IMR-90 (cell line): ENCODE measurements around the gene PPARG. TPM values are rescaled to one million over a fixed set of nuclear protein-coding genes. Genes with fewer than 3 reads are reported as not detected.

ENCODE experiments used
- ATAC-seq: fragments of 200-7000 bp; cut with Tn5 transposase; 2 replicates; pipeline ENCODE4 v1.9.1; 2020; ENCODE audit warnings: low read depth, mild to moderate bottlenecking, moderate library complexity
- BruUV-seq: library from RNA; stranded (reverse); fragments of 400-500 nt; replicated peaks from 2 replicates; lab custom pipeline; 2021; lab: Mats Ljungman, UMichigan
- CTCF ChIA-PET: fragments of 300-600 bp; formaldehyde crosslinking; extraction: SDS; loops from one replicate; lab custom pipeline; 2021; ENCODE audit warnings: antibody characterized with exemption; lab: Yijun Ruan, JAX
- POLR2A ChIA-PET: fragments of 300-600 bp; sonication (Branson Sonifier 250); formaldehyde crosslinking; loops from one replicate; lab custom pipeline; 2022; ENCODE audit warnings: antibody characterized with exemption; ENCODE audit not compliant: unreplicated experiment; lab: Charles Lee
- DNase-seq: peaks from one replicate; pipeline ENCODE4 v3.0.0; 2013
- H2AFZ ChIP-seq: replicated peaks from 2 replicates; pipeline ENCODE3; 2013; ENCODE audit warnings: low read length, mild to moderate bottlenecking; ENCODE audit not compliant: poor library complexity
- H2AK5ac ChIP-seq: 2 replicates; pipeline ENCODE4 v1.6.1; 2013; ENCODE audit warnings: low read depth, low read length, inconsistent platforms
- H2AK9ac ChIP-seq: replicated peaks from 2 replicates; pipeline ENCODE3; 2013; ENCODE audit warnings: mild to moderate bottlenecking, low read depth, low read length, moderate library complexity; ENCODE audit not compliant: poor library complexity
- H2BK120ac ChIP-seq: 2 replicates; pipeline ENCODE4 v1.6.1; 2013; ENCODE audit warnings: low read depth, low read length, inconsistent platforms
- H2BK15ac ChIP-seq: 3 replicates; pipeline ENCODE4 v1.6.1; 2013; ENCODE audit warnings: low read depth, low read length, inconsistent platforms
- H2BK20ac ChIP-seq: 2 replicates; pipeline ENCODE4 v1.6.1; 2013; ENCODE audit warnings: low read depth, mild to moderate bottlenecking, inconsistent platforms, low read length, moderate library complexity
- H2BK5ac ChIP-seq: 2 replicates; pipeline ENCODE4 v1.6.1; 2013; ENCODE audit warnings: mild to moderate bottlenecking, low read depth, low read length, inconsistent platforms; ENCODE audit not compliant: poor library complexity, severe bottlenecking
- H3K14ac ChIP-seq: replicated peaks from 2 replicates; pipeline ENCODE4 v1.6.1; 2013; ENCODE audit warnings: low read depth, low read length, inconsistent platforms
- H3K18ac ChIP-seq: 2 replicates; pipeline ENCODE4 v1.6.1; 2013; ENCODE audit warnings: low read depth, low read length, control low read depth
- H3K23ac ChIP-seq: 2 replicates; pipeline ENCODE4 v1.6.1; 2013; ENCODE audit warnings: low read depth, low read length, inconsistent platforms
- H3K27ac ChIP-seq: 2 replicates; pipeline ENCODE4 v1.5.1; 2013; ENCODE audit warnings: mild to moderate bottlenecking, control low read depth, low read length; ENCODE audit not compliant: insufficient read depth
- H3K27me3 ChIP-seq: 2 replicates; pipeline ENCODE4 v1.6.1; 2013; ENCODE audit warnings: low read length; ENCODE audit not compliant: control insufficient read depth, insufficient read depth
- H3K36me3 ChIP-seq: 2 replicates; pipeline ENCODE4 v1.6.1; 2013; ENCODE audit warnings: low read length, mixed read lengths; ENCODE audit not compliant: control insufficient read depth, insufficient read depth
- H3K4ac ChIP-seq: 2 replicates; pipeline ENCODE4 v1.6.1; 2013; ENCODE audit warnings: low read depth, low read length, inconsistent platforms
- H3K4me1 ChIP-seq: 2 replicates; pipeline ENCODE4 v1.6.1; 2013; ENCODE audit warnings: low read length, mixed read lengths; ENCODE audit not compliant: control insufficient read depth, insufficient read depth
- H3K4me2 ChIP-seq: 2 replicates; pipeline ENCODE4 v1.6.1; 2013; ENCODE audit warnings: low read depth, mild to moderate bottlenecking, control low read depth, low read length, moderate library complexity
- H3K4me3 ChIP-seq: 2 replicates; pipeline ENCODE4 v1.5.1; 2013; ENCODE audit warnings: low read depth, mild to moderate bottlenecking, control low read depth, low read length, moderate library complexity; ENCODE audit not compliant: insufficient read depth
- H3K56ac ChIP-seq: 2 replicates; pipeline ENCODE4 v1.6.1; 2013; ENCODE audit warnings: low read length, inconsistent platforms; ENCODE audit not compliant: insufficient read depth; ENCODE audit errors: extremely low read depth
- H3K79me1 ChIP-seq, 2 experiments: 2 replicates each; pipeline ENCODE4 v1.6.1; 2013; ENCODE audit warnings: low read length in 2 of 2, inconsistent platforms in 1 of 2, low read depth in 1 of 2
- H3K9ac ChIP-seq: 2 replicates; pipeline ENCODE4 v1.6.1; 2013; ENCODE audit warnings: low read depth, low read length, control low read depth
- H3K9me1 ChIP-seq: 2 replicates; pipeline ENCODE4 v1.6.1; 2013; ENCODE audit warnings: low read length, inconsistent platforms; ENCODE audit not compliant: insufficient read depth
- H3K9me3 ChIP-seq: 2 replicates; pipeline ENCODE4 v1.6.1; 2013; ENCODE audit warnings: low read length; ENCODE audit not compliant: control insufficient read depth, insufficient read depth
- H4K20me1 ChIP-seq: 2 replicates; pipeline ENCODE4 v1.6.1; 2013; ENCODE audit warnings: low read length, inconsistent platforms; ENCODE audit not compliant: insufficient read depth
- H4K5ac ChIP-seq: 2 replicates; pipeline ENCODE4 v1.6.1; 2013; ENCODE audit warnings: mild to moderate bottlenecking, low read depth, low read length, control low read depth
- H4K8ac ChIP-seq, 2 experiments: 2 replicates each; pipeline ENCODE4 v1.6.1; 2013; ENCODE audit warnings: low read depth in 2 of 2, low read length in 2 of 2, control low read depth in 1 of 2, inconsistent platforms in 1 of 2
- H4K91ac ChIP-seq: 2 replicates; pipeline ENCODE4 v1.6.1; 2013; ENCODE audit warnings: low read depth, low read length, inconsistent platforms; ENCODE audit not compliant: insufficient read depth
- BHLHE40 ChIP-seq: fragments of 150-350 bp; IDR thresholded peaks from 2 replicates; pipeline ENCODE4 v1.6.1; 2016; ENCODE audit warnings: mild to moderate bottlenecking, low read depth, low read length
- CEBPB ChIP-seq: IDR thresholded peaks from 2 replicates; pipeline ENCODE4 v1.6.1; 2012; ENCODE audit warnings: low read depth, low read length, improper control_type of control experiment
- CHD1 ChIP-seq: IDR thresholded peaks from 2 replicates; pipeline ENCODE4 v1.6.1; 2012; ENCODE audit warnings: low read depth, low read length, improper control_type of control experiment
- CTCF ChIP-seq: conservative IDR thresholded peaks from 2 replicates; pipeline ENCODE4 v1.5.1; 2012; ENCODE audit warnings: mild to moderate bottlenecking, low read depth, low read length, improper control_type of control experiment
- ELK1 ChIP-seq: fragments of 150-350 bp; IDR thresholded peaks from 2 replicates; pipeline ENCODE4 v1.6.1; 2016; ENCODE audit warnings: low read depth, mild to moderate bottlenecking, low read length, moderate library complexity, borderline replicate concordance
- FOS ChIP-seq: fragments of 150-350 bp; IDR thresholded peaks from 2 replicates; pipeline ENCODE4 v1.6.1; 2016; ENCODE audit warnings: low read depth, low read length
- MAFK ChIP-seq: IDR thresholded peaks from 2 replicates; pipeline ENCODE4 v1.6.1; 2012; ENCODE audit warnings: low read depth, low read length, improper control_type of control experiment
- MAZ ChIP-seq: IDR thresholded peaks from 2 replicates; pipeline ENCODE4 v1.6.1; 2012; ENCODE audit warnings: low read depth, mild to moderate bottlenecking, low read length, improper control_type of control experiment, moderate library complexity, borderline replicate concordance
- MXI1 ChIP-seq: IDR thresholded peaks from 2 replicates; pipeline ENCODE4 v1.6.1; 2012; ENCODE audit warnings: low read depth, mild to moderate bottlenecking, low read length, moderate library complexity, borderline replicate concordance
- NFE2L2 ChIP-seq: fragments of 150-350 bp; IDR thresholded peaks from 2 replicates; pipeline ENCODE4 v1.6.1; 2016; ENCODE audit warnings: low read depth, mild to moderate bottlenecking, low read length
- POLR2A ChIP-seq: IDR thresholded peaks from 2 replicates; pipeline ENCODE4 v1.6.1; 2012; ENCODE audit warnings: mild to moderate bottlenecking, low read depth, low read length
- RAD21 ChIP-seq: IDR thresholded peaks from 2 replicates; pipeline ENCODE4 v1.6.1; 2012; ENCODE audit warnings: low read length, improper control_type of control experiment
- RCOR1 ChIP-seq: IDR thresholded peaks from 2 replicates; pipeline ENCODE4 v1.6.1; 2012; ENCODE audit warnings: mild to moderate bottlenecking, low read length, improper control_type of control experiment; ENCODE audit not compliant: insufficient replicate concordance
- RFX5 ChIP-seq: IDR thresholded peaks from 2 replicates; pipeline ENCODE4 v1.8.0; 2012; ENCODE audit warnings: low read depth, mild to moderate bottlenecking, low read length, moderate library complexity
- SMC3 ChIP-seq: fragments of 150-350 bp; IDR thresholded peaks from 2 replicates; pipeline ENCODE4 v1.6.1; 2016; ENCODE audit warnings: low read depth, mild to moderate bottlenecking, antibody characterized with exemption, low read length, moderate library complexity
- USF2 ChIP-seq: fragments of 150-350 bp; IDR thresholded peaks from 2 replicates; pipeline ENCODE4 v1.6.1; 2017; ENCODE audit warnings: mild to moderate bottlenecking, antibody characterized with exemption, low read length, low read depth
- WGBS, 2 experiments: methylation state at CpG; one replicate each; pipeline versions ENCODE4 v1.1.5 to v1.1.7; 2013; ENCODE audit warnings: missing lambda C conversion rate in 2 of 2; ENCODE audit not compliant: insufficient read length in 1 of 2; ENCODE audit errors: extremely low coverage in 2 of 2; 5-methylcytosine and 5-hydroxymethylcytosine counted together
- dilution Hi-C: fragments of 300-500 bp; cut with HindIII; formaldehyde crosslinking; loops from one replicate; pipeline ENCODE4 v1.14.3; 2018; ENCODE audit warnings: low sequenced_read_pairs; ENCODE audit not compliant: unreplicated experiment
- in situ Hi-C: fragments of 300-500 bp; cut with MboI; formaldehyde crosslinking; loops from 3 replicates; pipeline ENCODE4 v1.14.3; 2019; ENCODE audit warnings: low sequenced_read_pairs, inconsistent platforms, mixed read lengths
- intact Hi-C: fragments of 100-400 bp; cut with micrococcal nuclease; formaldehyde crosslinking; loops from 2 replicates; pipeline ENCODE4 v1.10.0; 2022
- polyA plus RNA-seq, 3 experiments: library from polyadenylated mRNA; depleted of rRNA; stranded (reverse); fragments of >200 nt; gene quantifications; 2 replicates each; pipeline ENCODE4 v1.2.3, GENCODE V29; 2012; ENCODE audit warnings: low replicate concordance in 1 of 3
- total RNA-seq: library from RNA; depleted of rRNA; stranded (reverse); fragments of >200 nt; gene quantifications from 2 replicates; pipeline ENCODE4 v1.2.3, GENCODE V29; 2012

The PPARG gene
- total and polyA plus RNA-seq, 2 of the 4 experiments (the other 2 are of a cell fraction) = 11.2 to 23.8 TPM

GRCh38 chr3:12316729-12317351, 28.0 kb downstream of the PPARG start:
- BruUV-seq = no TSS peak
- H3K36me3 ChIP-seq = no peaks in the 10 kb centered on the region
- ATAC-seq (no peak), DNase-seq (no peak)
- H3K79me1 ChIP-seq = no peaks in the 10 kb centered on the region; a peak in 1 of 4 replicates
- H3K4me1 ChIP-seq = no peaks in the 10 kb centered on the region
- no peak overlapping the region for H3K56ac ChIP-seq
- WGBS, 2 experiments = no CpG with 5 or more reads among the region's 4 CpGs
- no peak overlapping the region for H3K4me3 ChIP-seq
- intact Hi-C loops (no loop called here), dilution Hi-C loops (no loop called here), in situ Hi-C loops (no loop called here)
- H3K4ac ChIP-seq = no peak overlapping the region
- no peaks in the 10 kb centered on the region; the same call in 1 of the 2 replicates for H3K9me1 ChIP-seq
- no peak overlapping the region for H4K8ac ChIP-seq
- H2BK20ac ChIP-seq = no peak overlapping the region
- no peak overlapping the region for H2BK5ac ChIP-seq
- H3K9me3 ChIP-seq = no peaks in the 10 kb centered on the region
- H3K27ac ChIP-seq = no peak overlapping the region
- no peak overlapping the region for H2AFZ ChIP-seq
- H4K20me1 ChIP-seq = no peaks in the 10 kb centered on the region
- no peak overlapping the region for H4K91ac ChIP-seq
- ChIA-PET POLR2A (no interaction called here), CTCF (no interaction called here)
- no peak overlapping the region for H3K14ac ChIP-seq
- H4K5ac ChIP-seq = no peak overlapping the region
- no peaks in the 10 kb centered on the region for H3K27me3 ChIP-seq
- no peak overlapping the region for H3K9ac ChIP-seq
- no peak overlapping the region for H3K23ac ChIP-seq
- no peak overlapping the region for H2BK120ac ChIP-seq
- no peak overlapping the region for H2AK5ac ChIP-seq
- no peak overlapping the region for H2BK15ac ChIP-seq
- TF ChIP-seq RAD21 (no peak), FOS (no peak), ELK1 (no peak), MAFK (no peak), CHD1 (no peak), NFE2L2 (no peak), USF2 (no peak), RFX5 (no peak), CEBPB (no peak), CTCF (no peak), SMC3 (no peak), RCOR1 (no peak), MAZ (no peak), MXI1 (no peak), POLR2A (no peak), BHLHE40 (no peak)
- no peak overlapping the region for H2AK9ac ChIP-seq
- no peak overlapping the region for H3K4me2 ChIP-seq
- no peak overlapping the region for H3K18ac ChIP-seq
